Measurements from ENCODE around the gene VCX2. TPM values are rescaled to one million over a fixed set of nuclear protein-coding genes. Genes with fewer than 3 reads are reported as not detected.
"Not testable (repeated sequence)": the region's sequence is repeated elsewhere in the genome, so short reads cannot be mapped to it uniquely, and the experiment has no call there.

The VCX2 gene
- total and polyA plus RNA-seq, 7 donors, result not detected

DNA sequence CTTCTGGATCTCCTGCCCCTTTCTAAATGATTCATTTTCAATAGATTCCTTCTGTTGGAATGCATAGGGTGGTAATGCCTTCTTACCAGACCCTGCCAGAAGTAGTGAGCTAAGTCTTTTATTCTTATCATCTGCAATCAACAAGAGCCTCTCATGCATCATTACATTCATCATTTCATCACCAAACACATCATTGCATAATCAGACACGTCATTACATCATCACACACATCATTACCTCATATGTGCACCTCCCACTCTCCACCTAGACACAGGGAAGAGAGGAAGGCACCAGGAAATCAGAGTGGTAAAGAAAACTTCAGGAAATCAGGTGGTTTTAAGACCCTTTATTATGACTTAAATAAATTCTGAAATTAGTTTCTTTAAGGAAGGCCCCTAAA, 45.0 kb downstream of the VCX2 start:
- Histone ChIP-seq H3K27me3 (ENCODE audit: insufficient read depth in 3 of 3, low read length in 2 of 3) (no peaks in the 10 kb centered on the region), H3K4me3 (no peak overlapping the region), H3K36me3 (ENCODE audit: insufficient read depth in 1 of 2, low read depth in 1 of 2) (no peaks in the 10 kb centered on the region), H3K27ac (no peak overlapping the region), H3K9me3 (no peaks in the 10 kb centered on the region), H3K4me1 (no peaks in the 10 kb centered on the region)
- ATAC-seq (no peak), DNase-seq (no peak)
- WGBS, 3 donors, result 69 to 89% (median 86%) methylated on average over 1 of the region's 1 CpG
- intact Hi-C loops (cut with DNase I), result no loop called here
- TF ChIP-seq, protein P1, sequence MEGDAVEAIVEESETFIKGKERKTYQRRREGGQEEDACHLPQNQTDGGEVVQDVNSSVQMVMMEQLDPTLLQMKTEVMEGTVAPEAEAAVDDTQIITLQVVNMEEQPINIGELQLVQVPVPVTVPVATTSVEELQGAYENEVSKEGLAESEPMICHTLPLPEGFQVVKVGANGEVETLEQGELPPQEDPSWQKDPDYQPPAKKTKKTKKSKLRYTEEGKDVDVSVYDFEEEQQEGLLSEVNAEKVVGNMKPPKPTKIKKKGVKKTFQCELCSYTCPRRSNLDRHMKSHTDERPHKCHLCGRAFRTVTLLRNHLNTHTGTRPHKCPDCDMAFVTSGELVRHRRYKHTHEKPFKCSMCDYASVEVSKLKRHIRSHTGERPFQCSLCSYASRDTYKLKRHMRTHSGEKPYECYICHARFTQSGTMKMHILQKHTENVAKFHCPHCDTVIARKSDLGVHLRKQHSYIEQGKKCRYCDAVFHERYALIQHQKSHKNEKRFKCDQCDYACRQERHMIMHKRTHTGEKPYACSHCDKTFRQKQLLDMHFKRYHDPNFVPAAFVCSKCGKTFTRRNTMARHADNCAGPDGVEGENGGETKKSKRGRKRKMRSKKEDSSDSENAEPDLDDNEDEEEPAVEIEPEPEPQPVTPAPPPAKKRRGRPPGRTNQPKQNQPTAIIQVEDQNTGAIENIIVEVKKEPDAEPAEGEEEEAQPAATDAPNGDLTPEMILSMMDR (IDR thresholded peaks at IDR 0.05), result no peak

DNA sequence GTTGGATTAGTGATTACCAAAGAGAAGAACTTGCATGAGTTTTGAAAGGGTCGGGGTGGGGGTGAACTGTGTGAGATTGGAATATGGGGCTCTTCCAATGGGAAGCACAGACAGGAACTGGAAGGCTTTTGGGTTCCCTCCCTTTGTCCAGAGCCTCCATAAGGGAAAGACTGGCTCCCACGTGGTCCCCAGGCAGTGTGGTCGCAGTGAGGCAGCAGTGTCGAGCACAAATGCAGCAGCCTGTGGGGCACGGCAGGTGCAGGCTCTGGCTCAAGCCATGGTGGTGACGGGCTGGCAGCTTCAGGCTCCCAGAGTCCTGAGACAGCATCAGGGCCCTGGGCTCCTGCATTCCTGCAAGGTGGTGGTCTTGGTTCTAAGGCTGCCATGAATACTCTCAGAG, 45.5 kb downstream of the VCX2 start:
- DNase-seq, result no peak
- TF ChIP-seq, protein P1 (IDR thresholded peaks at IDR 0.05), result no peak
- 83 to 88% (median 85%) methylated on average over 6 of the region's 6 CpGs for WGBS, 3 donors
- Histone ChIP-seq H3K4me1 (no peaks in the 10 kb centered on the region), H3K4me3 (no peak overlapping the region), H3K36me3 (ENCODE audit: insufficient read depth in 1 of 2, low read depth in 1 of 2) (no peaks in the 10 kb centered on the region), H3K9me3 (no peaks in the 10 kb centered on the region), H3K27ac (no peak overlapping the region), H3K27me3 (ENCODE audit: insufficient read depth in 3 of 3, low read length in 2 of 3) (no peaks in the 10 kb centered on the region)
- ATAC-seq, result no peak
- intact Hi-C loops (cut with DNase I), result no loop called here

DNA sequence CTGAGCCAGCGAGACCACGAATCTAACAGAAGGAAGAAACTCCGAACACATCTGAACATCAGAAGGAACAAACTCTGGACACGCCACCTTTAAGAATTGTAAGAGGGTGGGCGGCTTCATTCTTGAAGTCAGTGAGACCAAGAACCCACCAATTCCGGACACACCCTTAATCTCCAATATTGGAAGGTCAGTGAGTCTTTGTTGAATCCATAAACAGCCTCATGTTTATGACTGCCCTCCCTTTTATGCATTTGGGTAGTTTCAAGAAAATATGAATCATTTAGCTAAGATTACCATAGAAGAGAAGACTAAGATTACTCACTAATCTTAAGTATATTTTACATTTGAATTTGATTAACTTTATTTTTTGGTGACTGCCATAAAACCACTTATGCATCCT, 48.5 kb downstream of the VCX2 start:
- ATAC-seq (no peak), DNase-seq (no peak)
- 83 to 88% (median 86%) methylated on average over 6 of the region's 6 CpGs for WGBS, 3 donors
- TF ChIP-seq, protein P1 (IDR thresholded peaks at IDR 0.05), result no peak
- H3K27me3 ChIP-seq (ENCODE audit: insufficient read depth in 3 of 3, low read length in 2 of 3), result no peaks in the 10 kb centered on the region
- intact Hi-C loops (cut with DNase I), result no loop called here
- peaks cover 3% of the 10 kb centered on the region for H3K9me3 ChIP-seq
- no peak overlapping the region for H3K4me3 ChIP-seq
- no peak overlapping the region for H3K27ac ChIP-seq
- no peaks in the 10 kb centered on the region for H3K4me1 ChIP-seq
- no peaks in the 10 kb centered on the region for H3K36me3 ChIP-seq (ENCODE audit: insufficient read depth in 1 of 2, low read depth in 1 of 2)

DNA sequence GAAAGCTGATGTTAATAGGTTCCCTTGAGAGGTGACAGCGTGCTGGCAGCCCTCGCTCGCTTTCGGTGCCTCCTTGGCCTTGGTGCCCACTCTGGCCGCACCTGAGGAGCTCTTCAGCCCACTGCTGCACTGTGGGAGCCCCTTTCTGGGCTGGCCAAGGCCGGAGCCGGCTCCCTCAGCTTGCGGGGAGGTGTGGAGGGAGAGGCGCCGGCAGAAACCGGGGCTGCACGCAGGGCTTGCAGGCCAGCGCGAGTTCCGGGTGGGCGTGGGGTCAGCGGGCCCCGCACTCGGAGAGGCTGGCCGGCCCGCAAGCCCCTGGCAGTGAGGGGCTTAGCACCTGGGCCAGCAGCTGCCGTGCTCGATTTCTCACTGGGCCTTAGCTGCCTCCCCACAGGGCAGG, 49.7 kb downstream of the VCX2 start:
- H3K4me1 ChIP-seq; DNase-seq; intact Hi-C loops (cut with DNase I); ATAC-seq; H3K27ac ChIP-seq; H3K27me3 ChIP-seq (ENCODE audit: insufficient read depth in 3 of 3, low read length in 2 of 3); H3K9me3 ChIP-seq; H3K36me3 ChIP-seq (ENCODE audit: insufficient read depth in 1 of 2, low read depth in 1 of 2); H3K4me3 ChIP-seq: not testable (repeated sequence)
- WGBS, 3 donors, result 92 to 95% (median 95%) methylated on average over 14 to 23 of the region's 23 CpGs

Other genes starting within 250 kb of the VCX2 start
- gene PNPLA4, start 243.9 kb downstream of the VCX2 start, total RNA-seq, result 10 to 100 TPM; 22.5 to 31.8 (median 25.8) TPM
- gene PNPLA4, start 243.9 kb downstream of the VCX2 start, polyA plus RNA-seq, result 10 to 100 TPM; 13.8 to 26.0 (median 20.2) TPM

Data from psoas muscle (tissue), 8 donors.